GM19372 (cell line): ENCODE results near the gene KRTAP3-3.
"Not testable (repeated sequence)": the region's sequence is repeated elsewhere in the genome, so short reads cannot be mapped to it uniquely, and the experiment has no call there.

Experiments
- ATAC-seq: cut with Tn5 transposase; IDR thresholded peaks from one replicate; pipeline ENCODE4 v1.9.1; 2021; ENCODE audit warnings: mild to moderate bottlenecking, low read depth, moderate library complexity; ENCODE audit not compliant: unreplicated experiment

KRTAP3-3 gene

GRCh38 chr17:40993839-40994238 lies at the start of gene KRTAP3-3:
Gene KRTAP3-3, minus strand, starts transcription at chr17:40994164. Its CDS starts 67 bp downstream, at chr17:40994097.
- no peak for ATAC-seq

GRCh38 chr17:41042953-41043352 lies 49.0 kb upstream of the KRTAP3-3 start:
- no peak for ATAC-seq

- not testable (repeated sequence) for ATAC-seq
Observed at GRCh38 chr17:41040783-41041571, 47.0 kb upstream of the KRTAP3-3 start, which contains the start of gene KRTAP1-1. Gene KRTAP1-1, minus strand, starts transcription at chr17:41041450. Its CDS starts 53 bp downstream, at chr17:41041397.

DNA sequence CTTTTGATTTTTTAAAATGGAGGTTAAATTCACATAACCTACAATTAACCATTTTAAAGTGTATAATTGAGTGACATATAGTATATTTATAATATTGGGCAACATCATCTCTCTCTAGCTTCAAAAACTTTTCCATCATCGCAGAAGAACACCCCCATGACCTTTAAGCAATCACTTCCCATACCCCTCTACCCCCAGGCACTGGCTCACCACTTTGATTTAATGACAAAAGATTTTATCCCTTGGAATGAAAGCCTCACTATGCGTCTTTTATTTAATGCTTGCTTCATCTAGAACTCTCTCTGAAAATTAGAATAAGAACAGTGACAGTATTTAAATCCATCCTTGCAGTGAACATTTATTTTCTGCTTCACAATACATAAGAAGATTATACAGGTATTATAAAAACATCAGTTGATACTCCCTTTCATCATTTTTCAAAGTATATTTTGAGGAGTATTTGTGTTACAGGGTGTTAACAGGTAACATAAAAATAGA lies 43.9 kb upstream of the KRTAP3-3 start:
- ATAC-seq, result no peak

GRCh38 chr17:41034346-41034935 lies 40.5 kb upstream of the KRTAP3-3 start, which contains the start of gene KRTAP1-3:
Gene KRTAP1-3, minus strand, starts transcription at chr17:41034874. Its CDS starts 53 bp downstream, at chr17:41034821.
- ATAC-seq, result not testable (repeated sequence)

GRCh38 chr17:41029633-41030245 lies 35.8 kb upstream of the KRTAP3-3 start, which contains the start of gene KRTAP1-4:
Gene KRTAP1-4, minus strand, starts transcription at chr17:41030195. Its CDS starts 117 bp downstream, at chr17:41030078.
- ATAC-seq, result no peak

GRCh38 chr17:41026715-41027471 lies 32.9 kb upstream of the KRTAP3-3 start, which contains the start of gene KRTAP1-5:
Gene KRTAP1-5, minus strand, starts transcription at chr17:41027208. Its CDS starts 53 bp downstream, at chr17:41027155.
- no peak for ATAC-seq

GRCh38 chr17:41024697-41025096 lies 30.7 kb upstream of the KRTAP3-3 start:
- no peak for ATAC-seq

- no peak for ATAC-seq
Observed at GRCh38 chr17:41020336-41020735, 26.4 kb upstream of the KRTAP3-3 start.

- no peak for ATAC-seq
Observed at GRCh38 chr17:41019415-41019814, 25.5 kb upstream of the KRTAP3-3 start.

DNA sequence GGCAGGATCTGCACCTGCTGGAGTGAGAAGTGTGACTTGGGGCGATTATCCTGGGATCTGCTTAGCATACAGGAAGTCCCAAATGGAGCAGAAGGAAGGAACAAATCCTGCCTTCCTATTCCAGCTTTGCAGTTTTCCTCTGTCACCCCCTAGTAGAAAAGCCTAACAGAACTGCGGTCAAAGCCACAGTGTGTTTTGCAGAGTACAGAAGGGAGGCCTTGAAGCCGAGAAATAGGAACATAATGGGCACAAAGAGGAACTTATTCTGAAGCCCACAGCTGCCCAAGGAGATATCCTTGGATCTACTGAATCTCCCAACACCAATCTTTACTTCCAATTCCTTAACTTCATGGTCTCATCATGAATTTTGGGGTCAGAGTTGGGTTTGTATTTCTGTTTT lies 24.6 kb upstream of the KRTAP3-3 start:
- ATAC-seq, result no peak

DNA sequence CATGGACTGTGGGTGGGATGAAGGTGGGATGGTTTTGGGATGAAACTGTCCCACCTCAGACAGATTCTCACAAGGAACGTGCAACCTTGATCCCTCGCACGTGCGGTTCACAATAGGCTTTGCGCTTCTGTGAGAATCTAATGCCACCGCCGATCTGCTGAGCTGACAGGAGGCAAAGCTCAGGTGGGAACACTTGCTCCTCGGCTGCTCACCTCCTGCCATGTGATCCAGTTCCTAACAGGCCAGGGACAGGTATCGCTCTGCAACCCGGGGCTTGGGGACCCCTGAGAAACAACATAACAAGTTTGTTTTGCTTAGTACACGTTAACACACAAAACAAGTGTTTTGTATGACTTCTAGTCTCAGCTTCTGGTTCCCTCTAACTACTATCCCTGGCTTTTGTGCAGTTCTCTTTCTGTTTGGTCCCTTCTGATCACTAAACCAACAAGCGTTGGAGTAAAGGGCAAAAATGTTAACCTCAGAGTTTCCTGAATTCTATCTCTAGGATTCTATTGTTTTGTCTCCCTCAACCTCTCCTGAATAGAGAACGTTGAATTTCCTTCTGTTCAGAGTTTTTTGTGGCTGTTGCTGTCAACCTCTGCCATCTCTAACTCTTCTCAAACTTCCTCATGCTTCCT lies 22.7 kb upstream of the KRTAP3-3 start:
- ATAC-seq, result no peak

DNA sequence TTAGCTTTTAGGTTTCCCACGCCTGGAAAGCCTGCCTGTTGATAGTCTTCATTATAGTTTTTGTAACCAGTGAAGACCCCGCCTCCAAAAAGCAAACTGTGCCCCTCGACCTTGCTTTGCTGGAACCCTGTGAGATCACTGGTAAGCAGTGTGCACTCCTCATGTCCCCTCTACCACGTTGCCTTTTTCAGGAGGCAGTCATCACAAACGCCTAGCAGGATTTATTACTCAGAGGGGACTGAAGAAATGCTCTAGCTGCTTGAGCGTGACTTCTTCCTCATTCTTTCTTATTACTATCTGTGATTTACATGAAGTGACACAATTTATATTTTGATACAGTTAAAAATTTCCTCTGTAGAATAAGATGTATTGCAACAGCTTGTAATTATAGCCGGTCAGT lies 21.5 kb upstream of the KRTAP3-3 start:
- ATAC-seq, result no peak

GRCh38 chr17:41013606-41014005 lies 19.6 kb upstream of the KRTAP3-3 start:
- ATAC-seq, result no peak

GRCh38 chr17:41013181-41013580 lies 19.2 kb upstream of the KRTAP3-3 start:
- ATAC-seq, result no peak

GRCh38 chr17:41012326-41013120 lies 18.6 kb upstream of the KRTAP3-3 start:
- ATAC-seq, result no peak

- ATAC-seq, result no peak
Observed at GRCh38 chr17:41010441-41010840, 16.5 kb upstream of the KRTAP3-3 start.

DNA sequence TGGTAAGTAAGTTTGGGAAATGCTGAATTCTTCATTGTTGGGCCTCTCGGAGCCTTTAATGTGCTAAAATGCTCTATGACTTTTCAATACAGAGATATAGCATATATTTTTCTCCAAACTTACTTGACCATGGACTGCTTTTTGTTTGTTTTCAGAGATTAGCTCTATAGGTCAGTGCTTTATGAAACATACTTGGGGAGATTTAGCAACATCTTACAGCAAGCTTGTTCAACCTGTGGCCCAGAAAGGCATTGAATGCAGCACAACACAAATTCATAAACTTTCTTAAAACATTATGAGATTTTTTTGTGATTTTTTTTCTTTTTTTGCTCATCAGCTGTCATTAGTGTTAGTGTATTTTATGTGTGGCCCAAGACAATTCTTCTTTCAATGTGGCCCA lies 16.0 kb upstream of the KRTAP3-3 start:
- ATAC-seq, result no peak

DNA sequence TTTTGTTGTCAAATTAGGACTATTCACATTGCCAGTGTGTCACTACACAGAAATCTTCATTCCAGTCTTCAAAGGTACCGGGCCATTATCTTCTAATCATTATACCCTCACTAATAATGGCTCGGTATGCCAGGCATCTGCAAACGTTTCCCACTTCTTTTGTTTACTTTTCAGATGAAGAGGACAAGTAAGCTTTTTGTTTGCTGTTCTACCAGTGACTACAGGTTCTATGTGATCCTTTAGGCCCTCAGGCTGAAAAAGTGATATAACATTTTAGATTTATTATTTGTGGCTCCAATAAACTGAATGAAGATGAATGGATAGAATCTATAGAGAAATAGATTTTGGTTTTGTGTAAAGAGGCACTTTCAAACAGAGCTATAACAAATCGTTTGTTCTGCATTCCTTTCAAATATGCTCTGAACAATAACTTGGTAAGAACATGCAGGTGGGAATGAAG lies 15.4 kb upstream of the KRTAP3-3 start:
- ATAC-seq, result no peak
